PC-3 (cell line): ENCODE measurements around the gene HMGXB3. TPM values are rescaled to one million over a fixed set of nuclear protein-coding genes. Genes with fewer than 3 reads are reported as not detected.
"Not testable (repeated sequence)": the region's sequence is repeated elsewhere in the genome, so short reads cannot be mapped to it uniquely, and the experiment has no call there.

ENCODE experiments used
- ATAC-seq: fragments of 200-7000 bp; cut with Tn5 transposase; 2 replicates; pipeline ENCODE4 v1.9.1; 2020; ENCODE audit warnings: mild to moderate bottlenecking, moderate library complexity
- BruUV-seq: library from RNA; stranded (reverse); fragments of 400-500 nt; replicated peaks from 2 replicates; lab custom pipeline; 2021; lab: Mats Ljungman, UMichigan
- CTCF ChIA-PET: fragments of 300-600 bp; sonication (Branson Sonifier 250); formaldehyde crosslinking; loops from one replicate; lab custom pipeline; 2022; ENCODE audit warnings: antibody characterized with exemption; lab: Charles Lee
- POLR2A ChIA-PET: fragments of 300-600 bp; sonication (Branson Sonifier 250); formaldehyde crosslinking; loops from one replicate; lab custom pipeline; 2022; ENCODE audit warnings: antibody characterized with exemption; ENCODE audit not compliant: unreplicated experiment; lab: Charles Lee
- DNase-seq: peaks from one replicate; pipeline ENCODE4 v3.0.0-alpha.2; 2015
- H2AFZ ChIP-seq: fragments of 300-600 bp; sonication (generic); 2 replicates; pipeline ENCODE4 v1.6.0; 2016; ENCODE audit warnings: antibody characterized with exemption, low read length
- H3F3A ChIP-seq: fragments of 300-600 bp; sonication (generic); one replicate; pipeline ENCODE4 v1.6.0; 2017; ENCODE audit warnings: antibody characterized with exemption, low read length, control low read depth, mild to moderate bottlenecking; ENCODE audit not compliant: unreplicated experiment
- H3K27ac ChIP-seq: fragments of 300-600 bp; sonication (generic); 2 replicates; pipeline ENCODE4 v1.5.1; 2016; ENCODE audit warnings: mild to moderate bottlenecking, low read length
- H3K27me3 ChIP-seq: fragments of 300-600 bp; sonication (generic); 2 replicates; pipeline ENCODE4 v1.6.1; 2016; ENCODE audit warnings: low read length, mixed read lengths
- H3K36me3 ChIP-seq: fragments of 300-600 bp; sonication (generic); 2 replicates; pipeline ENCODE4 v1.6.1; 2016; ENCODE audit warnings: low read depth, mixed run types, low read length, mixed read lengths
- H3K4me1 ChIP-seq: fragments of 300-600 bp; sonication (generic); 2 replicates; pipeline ENCODE4 v1.5.1; 2016; ENCODE audit warnings: low read length; ENCODE audit not compliant: insufficient read depth
- H3K4me2 ChIP-seq: fragments of 300-600 bp; sonication (generic); 2 replicates; pipeline ENCODE4 v1.6.0; 2016; ENCODE audit warnings: low read length
- H3K4me3 ChIP-seq: fragments of 300-600 bp; sonication (generic); 2 replicates; pipeline ENCODE4 v1.5.1; 2016; ENCODE audit warnings: mild to moderate bottlenecking, low read length, mixed read lengths
- H3K79me2 ChIP-seq: fragments of 300-600 bp; sonication (generic); 2 replicates; pipeline ENCODE4 v1.6.1; 2017; ENCODE audit warnings: low read length, mixed read lengths
- H3K9ac ChIP-seq: fragments of 300-600 bp; sonication (generic); 2 replicates; pipeline ENCODE4 v1.6.0; 2016; ENCODE audit warnings: mild to moderate bottlenecking, low read length
- H3K9me2 ChIP-seq: fragments of 300-600 bp; sonication (generic); replicated peaks from 2 replicates; pipeline ENCODE4 v1.6.1; 2016; ENCODE audit warnings: mixed run types, low read length, mixed read lengths
- H3K9me3 ChIP-seq: fragments of 300-600 bp; sonication (generic); 2 replicates; pipeline ENCODE4 v1.6.1; 2016; ENCODE audit warnings: low read length, mixed read lengths
- H4K20me1 ChIP-seq: fragments of 300-600 bp; sonication (generic); 2 replicates; pipeline ENCODE4 v1.6.1; 2016; ENCODE audit warnings: low read length, mixed read lengths
- CTCF ChIP-seq: fragments of 300-600 bp; sonication (generic); conservative IDR thresholded peaks from 2 replicates; pipeline ENCODE4 v1.5.1; 2017; ENCODE audit warnings: antibody characterized with exemption, low read depth, mild to moderate bottlenecking, low read length
- EZH2 ChIP-seq: fragments of 300-600 bp; sonication (generic); IDR thresholded peaks from one replicate; pipeline ENCODE4 v1.6.1; 2017; ENCODE audit warnings: antibody characterized with exemption, mild to moderate bottlenecking, low read length; ENCODE audit not compliant: unreplicated experiment
- EZH2phosphoT487 ChIP-seq: fragments of 300-600 bp; sonication (generic); IDR thresholded peaks from 2 replicates; pipeline ENCODE4 v1.6.1; 2018; ENCODE audit warnings: mild to moderate bottlenecking, antibody characterized with exemption, low read length, borderline replicate concordance
- intact Hi-C: fragments of 100-400 bp; cut with micrococcal nuclease; formaldehyde crosslinking; loops from 2 replicates; pipeline ENCODE4 v1.9.0; 2023
- total RNA-seq: library from RNA; depleted of rRNA; stranded (reverse); fragments of >200 nt; gene quantifications from 2 replicates; pipeline ENCODE4 v1.2.3, GENCODE V29; 2014

The HMGXB3 gene
- total RNA-seq, 1 experiment from 2014 or later, result 56.6 TPM

- no peak overlapping the region for H3K4me2 ChIP-seq
- peaks cover under 1% of the 10 kb centered on the region for H3F3A ChIP-seq
- H3K36me3 ChIP-seq, result peaks cover 75% of the 10 kb centered on the region
- no peak overlapping the region for H3K9ac ChIP-seq
- H3K9me3 ChIP-seq, result no peaks in the 10 kb centered on the region
- peaks cover 14% of the 10 kb centered on the region for H3K4me1 ChIP-seq
- intact Hi-C loops, result no loop called here
- TF ChIP-seq EZH2phosphoT487, result no peak
- no peak for TF ChIP-seq EZH2
- no peak for TF ChIP-seq CTCF
- H3K79me2 ChIP-seq, result peaks cover 11% of the 10 kb centered on the region
- no peaks in the 10 kb centered on the region for H3K9me2 ChIP-seq
- no peak overlapping the region for H3K27ac ChIP-seq
- DNase-seq (no peak), ATAC-seq (no peak)
- H3K27me3 ChIP-seq, result no peaks in the 10 kb centered on the region
- POLR2A ChIA-PET, result interaction anchor here (0.6 kb wide), 1 partner anchor 679 kb away, joined by 7 read pairs; no protein-coding TSS in a partner anchor
- CTCF ChIA-PET, result no interaction called here
- no peaks in the 10 kb centered on the region for H4K20me1 ChIP-seq
- H3K4me3 ChIP-seq, result no peak overlapping the region
- BruUV-seq, result no TSS peak
- H2AFZ ChIP-seq, result no peak overlapping the region
These were observed 26.2 kb downstream of the HMGXB3 start for GRCh38 chr5:150026682-150027172.

GRCh38 chr5:150028047-150028446, 27.5 kb downstream of the HMGXB3 start:
- CTCF ChIA-PET, H3K27ac ChIP-seq, H2AFZ ChIP-seq, POLR2A ChIA-PET, ATAC-seq, H3K9me3 ChIP-seq, H3K27me3 ChIP-seq, H4K20me1 ChIP-seq, DNase-seq, H3K79me2 ChIP-seq, H3K4me2 ChIP-seq, H3K4me1 ChIP-seq, BruUV-seq, H3F3A ChIP-seq, intact Hi-C loops, H3K9ac ChIP-seq, H3K4me3 ChIP-seq, H3K9me2 ChIP-seq: not testable (repeated sequence)
- H3K36me3 ChIP-seq, result peaks cover 86% of the 10 kb centered on the region

GRCh38 chr5:150033334-150033733, 32.8 kb downstream of the HMGXB3 start:
- DNase-seq (no peak), ATAC-seq (no peak)
- Histone ChIP-seq H3K79me2 (no peaks in the 10 kb centered on the region), H3K4me2 (no peak overlapping the region), H3K27me3 (no peaks in the 10 kb centered on the region), H3F3A (no peaks in the 10 kb centered on the region), H3K27ac (no peak overlapping the region), H2AFZ (no peak overlapping the region), H3K9me2 (no peaks in the 10 kb centered on the region), H3K9me3 (no peaks in the 10 kb centered on the region), H3K4me3 (no peak overlapping the region), H3K4me1 (peaks cover 14% of the 10 kb centered on the region), H4K20me1 (no peaks in the 10 kb centered on the region), H3K36me3 (peaks cover 90% of the 10 kb centered on the region), H3K9ac (no peak overlapping the region)
- BruUV-seq, result no TSS peak
- ChIA-PET POLR2A (interaction anchor here (0.6 kb wide), 1 partner anchor 875 kb away, joined by 3 read pairs; no protein-coding TSS in a partner anchor), CTCF (no interaction called here)
- TF ChIP-seq EZH2 (no peak), CTCF (no peak), EZH2phosphoT487 (no peak)
- intact Hi-C loops, result no loop called here
